D721Med (cell line): Measurements from ENCODE around the gene TMTC1.
A peak's percentile ranks its signal among the peaks of the same experiment; 100 is the strongest.
"Not testable (repeated sequence)": the region's sequence is repeated elsewhere in the genome, so short reads cannot be mapped to it uniquely, and the experiment has no call there.

Experiments used
- DNase-seq: peaks from one replicate; pipeline ENCODE4 v3.0.0; 2011; ENCODE audit warnings: low spot score; ENCODE audit not compliant: insufficient read length
- FAIRE-seq: peaks from 2 replicates; lab custom pipeline; 2011; peaks lifted over from hg19 to GRCh38; lab: Jason Lieb, UNC
- CTCF ChIP-seq: IDR thresholded peaks from 2 replicates; pipeline ENCODE4 v1.5.1; 2012; ENCODE audit warnings: mild to moderate bottlenecking, control low read depth; ENCODE audit not compliant: insufficient read depth; ENCODE audit errors: missing control alignments

TMTC1 gene

DNA sequence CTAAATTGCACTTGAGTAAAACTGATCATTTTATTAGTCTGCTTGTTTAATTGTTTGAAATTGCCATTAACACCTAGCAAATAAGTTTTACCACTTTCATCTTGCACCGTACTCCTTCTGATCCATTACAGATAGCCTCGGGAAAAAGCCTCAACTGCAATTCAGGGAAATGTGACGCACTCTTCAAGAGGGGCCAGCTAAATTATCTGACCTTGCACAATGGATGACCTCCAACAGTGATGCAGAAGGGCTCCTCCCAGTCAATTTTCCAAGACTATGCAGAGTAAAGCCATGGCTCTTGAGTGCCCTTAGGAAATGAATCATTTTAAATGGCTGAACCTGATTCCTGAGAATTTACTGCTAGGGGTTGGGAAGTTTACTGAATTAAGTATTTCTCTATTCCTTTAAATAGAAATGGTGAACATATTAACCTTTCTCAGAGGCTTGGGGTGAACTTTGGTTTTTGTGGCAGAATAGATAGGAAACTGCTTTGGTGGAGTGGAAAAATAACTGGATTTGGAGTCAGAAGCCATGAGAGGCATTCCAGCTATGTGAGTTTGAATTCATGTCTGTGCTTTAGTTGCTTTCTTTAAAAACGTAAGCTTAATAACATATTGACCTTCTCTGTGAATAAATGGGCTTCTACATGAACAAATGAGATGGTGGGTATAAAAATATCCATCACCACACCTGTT, 221.5 kb downstream of the TMTC1 start:
- DNase-seq (no peak), FAIRE-seq (no peak)
- TF ChIP-seq CTCF, result no peak

DNA sequence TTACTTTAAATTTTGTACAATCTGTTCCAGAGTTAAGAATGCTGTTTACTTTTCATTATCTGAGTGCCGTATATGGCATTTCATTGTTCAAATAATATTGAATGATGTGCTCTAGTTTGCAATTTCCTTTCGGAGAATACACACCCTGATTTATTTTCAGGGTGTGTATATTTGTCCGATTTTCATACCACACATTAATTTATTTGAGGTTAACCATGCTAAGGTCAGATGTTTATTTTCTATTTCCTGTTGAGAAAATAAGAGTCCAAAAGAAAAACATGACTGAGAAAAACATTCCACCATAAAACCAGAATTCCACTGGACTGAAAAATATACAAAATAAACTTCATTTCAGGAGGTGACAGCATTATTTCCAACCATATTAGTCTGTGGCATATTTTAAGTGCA, 222.1 kb downstream of the TMTC1 start:
- FAIRE-seq, result no peak
- no peak for TF ChIP-seq CTCF
- DNase-seq, result no peak

DNA sequence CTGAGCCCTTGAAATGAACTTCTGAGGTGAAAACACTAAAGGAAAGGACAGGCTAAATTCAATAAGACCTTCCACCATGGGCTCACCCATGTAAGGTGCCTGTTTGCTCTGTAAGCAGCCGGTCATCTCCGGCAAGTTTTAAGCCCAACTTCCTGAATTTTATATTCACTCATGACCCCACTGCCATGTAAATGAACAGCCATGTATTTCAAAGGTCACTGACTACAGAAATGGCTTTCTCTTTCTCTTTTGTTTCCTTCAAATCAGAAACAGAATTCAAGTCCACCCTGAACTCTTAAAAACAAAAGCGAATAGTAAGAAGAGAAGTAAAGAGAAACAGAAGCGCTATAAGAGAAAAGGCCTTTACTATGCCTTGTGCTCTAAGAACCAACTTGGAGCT, 224.5 kb downstream of the TMTC1 start:
- no peak for TF ChIP-seq CTCF
- FAIRE-seq (no peak), DNase-seq (no peak)

DNA sequence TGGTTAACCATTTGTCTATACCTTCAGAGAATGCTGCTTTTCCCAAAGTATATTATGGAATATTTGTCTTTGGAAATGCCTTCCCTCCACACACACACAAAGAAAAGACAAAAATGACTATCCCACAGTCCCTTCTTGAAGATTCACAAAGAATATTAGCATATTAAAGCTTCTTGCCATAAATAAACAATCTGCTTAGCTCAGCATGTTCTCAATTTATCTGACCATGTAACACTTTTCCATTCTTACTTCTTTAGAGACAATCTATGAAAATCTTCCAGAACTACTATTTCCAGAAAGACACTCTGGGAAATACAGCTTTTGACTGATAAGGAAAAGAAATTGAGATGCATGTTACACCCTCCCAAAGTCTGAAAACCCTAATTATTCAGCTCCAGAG, 227.4 kb downstream of the TMTC1 start:
- no peak for DNase-seq
- no peak for TF ChIP-seq CTCF
- FAIRE-seq, result no peak

DNA sequence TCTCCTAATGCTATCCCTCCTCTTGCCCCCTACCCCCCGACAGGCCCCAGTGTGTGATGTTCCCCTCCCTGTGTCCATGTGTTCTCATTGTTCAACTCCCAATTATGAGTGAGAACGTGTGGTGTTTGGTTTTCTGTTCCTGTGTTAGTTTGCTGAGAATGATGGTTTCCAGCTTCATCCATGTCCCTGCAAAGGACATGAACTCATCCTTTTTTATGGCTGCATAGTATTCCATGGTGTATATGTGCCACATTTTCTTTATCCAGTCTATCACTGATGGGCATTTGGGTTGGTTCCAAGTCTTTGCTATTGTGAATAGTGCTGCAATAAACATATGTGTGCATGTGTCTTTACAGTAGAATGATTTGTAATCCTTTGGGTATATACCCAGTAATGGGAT, 228.3 kb downstream of the TMTC1 start:
- not testable (repeated sequence) for DNase-seq, FAIRE-seq

DNA sequence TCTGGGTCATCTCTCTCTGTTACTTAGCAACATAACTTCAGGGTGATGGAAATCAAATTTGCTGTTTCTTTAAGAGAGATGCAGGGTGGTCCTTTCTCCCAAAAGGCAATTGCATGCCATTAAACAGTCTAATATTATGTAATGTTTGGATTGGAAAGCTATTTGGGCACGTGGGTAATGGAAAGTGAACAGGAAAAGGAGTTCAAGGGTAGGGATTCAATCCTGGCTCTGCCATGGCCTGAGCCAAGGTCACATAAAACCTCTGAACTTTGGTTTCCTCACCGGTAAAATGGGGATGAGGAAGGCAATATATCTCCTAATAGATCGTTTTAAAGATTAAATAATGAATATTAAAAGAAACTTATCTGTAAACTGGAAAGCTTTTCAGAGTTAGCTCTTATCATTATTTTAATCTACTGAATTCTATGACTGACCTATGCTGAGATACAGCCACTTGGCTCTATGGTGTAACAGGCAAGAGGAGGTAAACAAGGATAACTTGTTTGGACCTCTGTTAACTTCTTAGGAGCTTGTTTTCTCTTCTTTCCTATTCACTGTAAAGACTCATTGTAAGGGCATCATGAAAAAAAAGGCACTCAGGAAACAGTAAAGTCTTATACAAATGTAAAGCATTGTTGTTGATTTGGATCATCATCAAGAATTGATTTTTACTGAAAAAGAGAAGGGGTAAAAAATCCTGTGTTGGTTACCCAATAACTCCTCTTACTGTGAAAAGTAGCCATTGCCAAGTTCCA, 230.6 kb downstream of the TMTC1 start:
- FAIRE-seq, result no peak
- TF ChIP-seq CTCF, result no peak
- no peak for DNase-seq

DNA sequence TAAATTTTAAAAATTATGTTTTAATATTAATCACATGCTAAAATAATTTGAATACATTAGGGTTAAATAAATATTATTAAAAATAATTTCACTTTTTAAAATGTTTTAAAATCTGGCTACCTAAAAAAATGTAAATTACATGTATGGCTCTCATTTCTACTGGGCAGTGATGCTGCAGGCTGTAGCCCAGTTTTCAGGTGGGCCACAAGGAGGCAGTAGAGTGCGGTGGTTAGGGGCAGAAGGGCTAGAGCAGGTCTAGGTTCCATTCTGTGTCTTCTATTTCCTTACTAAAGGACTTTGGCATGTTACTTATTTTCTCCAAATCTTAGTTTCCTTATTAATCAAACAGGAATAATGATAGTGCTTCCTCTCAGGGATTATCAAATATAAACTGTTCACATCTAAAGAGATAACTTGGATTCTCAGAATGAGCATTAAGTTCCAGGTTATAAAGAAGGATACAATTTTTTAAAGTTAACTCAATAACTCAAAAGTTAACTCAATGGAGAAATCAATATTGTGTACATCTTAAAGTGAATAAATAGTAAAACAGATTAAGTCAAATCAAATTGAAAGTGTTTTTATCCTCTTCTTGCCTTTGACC, 231.3 kb downstream of the TMTC1 start:
- no peak for DNase-seq
- FAIRE-seq, result no peak

More for the DNA sequence above, 231.3 kb downstream of the TMTC1 start:
- peak; percentile 92 for TF ChIP-seq CTCF
